Measurements from ENCODE around the gene HCLS1.
A peak's percentile ranks its signal among the peaks of the same experiment; 100 is the strongest.
"Not testable (repeated sequence)": the region's sequence is repeated elsewhere in the genome, so short reads cannot be mapped to it uniquely, and the experiment has no call there.

HCLS1 gene

GRCh38 chr3:121660356-121661171 is at the start of gene HCLS1:
TSS of gene HCLS1 (minus strand) at chr3:121660903. CDS start at chr3:121658347, 2,556 bp downstream.
- peak; percentile 55 for DNase-seq (ENCODE audit: low read depth)

- DNase-seq (ENCODE audit: low read depth): no peak
Measured at GRCh38 chr3:121710347-121710746, 49.6 kb upstream of the HCLS1 start.

DNA sequence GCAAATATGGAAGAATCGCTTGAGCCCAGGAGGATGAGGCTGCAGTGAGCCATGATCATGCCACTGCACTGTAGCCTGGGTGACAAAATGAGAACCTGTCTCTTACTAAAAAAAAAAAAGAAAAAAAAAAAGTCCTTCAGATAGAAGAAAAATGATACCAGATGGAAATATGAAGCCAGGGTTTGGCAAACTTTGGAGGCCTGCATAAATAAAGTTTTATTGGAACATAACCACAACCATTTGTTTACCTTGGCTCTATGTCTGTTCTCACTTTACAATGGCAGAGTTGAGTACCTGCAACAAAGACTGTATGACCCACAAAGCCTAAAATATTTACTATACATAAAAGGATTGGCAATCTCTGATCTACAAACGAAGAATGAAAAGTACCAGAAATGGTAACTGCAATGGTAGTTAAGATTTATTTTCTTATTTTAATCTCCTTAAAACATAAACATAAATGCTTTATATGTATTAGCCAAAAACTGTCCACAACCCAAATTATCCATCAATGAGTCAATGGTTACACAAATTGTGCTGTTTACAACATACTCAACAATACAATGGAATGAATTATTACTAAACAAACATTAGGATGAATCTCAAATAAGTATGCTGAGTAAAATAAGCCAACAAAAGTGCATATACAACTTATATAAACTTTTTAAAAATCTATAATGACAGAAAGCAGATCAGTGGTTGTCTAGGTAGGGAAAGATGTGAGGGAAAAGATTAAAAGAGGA is 47.0 kb upstream of the HCLS1 start:
- DNase-seq (ENCODE audit: low read depth): no peak

- DNase-seq (ENCODE audit: low read depth): no peak
Measured at GRCh38 chr3:121705541-121705940, 44.8 kb upstream of the HCLS1 start.

GRCh38 chr3:121703973-121704372 is 43.3 kb upstream of the HCLS1 start:
- DNase-seq (ENCODE audit: low read depth): no peak

DNA sequence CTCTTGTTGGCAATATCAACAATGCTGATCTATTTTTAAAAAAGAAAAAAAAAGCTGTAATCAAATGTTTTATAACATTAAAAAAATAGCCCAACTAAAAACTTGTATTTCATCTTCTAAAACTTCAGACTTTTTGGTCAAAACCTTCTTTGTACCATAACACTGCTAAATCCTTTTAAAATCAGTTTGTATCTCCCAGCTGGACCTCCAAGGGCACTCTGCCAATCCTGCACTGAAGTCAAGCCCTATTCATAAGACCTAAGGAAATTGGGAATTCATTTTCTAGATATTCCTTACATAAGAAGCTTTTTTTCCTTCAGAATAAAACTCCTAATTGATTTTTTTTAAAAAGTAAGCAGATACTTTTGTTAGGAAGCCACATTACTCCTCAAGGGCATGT is 38.2 kb upstream of the HCLS1 start:
- DNase-seq (ENCODE audit: low read depth): no peak

GRCh38 chr3:121698476-121698875 is 37.8 kb upstream of the HCLS1 start:
- DNase-seq (ENCODE audit: low read depth): no peak

DNA sequence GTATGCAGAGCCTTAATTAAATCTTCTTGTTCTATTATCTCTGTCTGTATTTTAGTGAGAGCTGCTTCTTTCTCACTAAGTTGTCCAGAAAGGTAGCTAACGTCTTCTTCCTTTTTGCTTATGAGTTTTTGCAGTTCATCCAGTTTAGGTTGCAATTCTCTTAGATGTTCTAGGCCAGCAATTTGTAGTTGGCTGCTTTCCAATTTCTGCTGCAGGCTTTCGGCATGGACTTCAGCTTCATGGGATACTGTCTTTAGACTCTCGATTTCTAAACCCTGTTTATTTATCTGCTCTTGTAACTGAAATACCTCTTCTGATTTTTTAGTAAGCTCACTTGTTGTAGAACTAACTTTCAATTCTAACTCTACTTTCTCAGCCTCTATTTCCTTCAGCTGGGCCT is 35.5 kb upstream of the HCLS1 start:
- DNase-seq (ENCODE audit: low read depth): no peak

DNA sequence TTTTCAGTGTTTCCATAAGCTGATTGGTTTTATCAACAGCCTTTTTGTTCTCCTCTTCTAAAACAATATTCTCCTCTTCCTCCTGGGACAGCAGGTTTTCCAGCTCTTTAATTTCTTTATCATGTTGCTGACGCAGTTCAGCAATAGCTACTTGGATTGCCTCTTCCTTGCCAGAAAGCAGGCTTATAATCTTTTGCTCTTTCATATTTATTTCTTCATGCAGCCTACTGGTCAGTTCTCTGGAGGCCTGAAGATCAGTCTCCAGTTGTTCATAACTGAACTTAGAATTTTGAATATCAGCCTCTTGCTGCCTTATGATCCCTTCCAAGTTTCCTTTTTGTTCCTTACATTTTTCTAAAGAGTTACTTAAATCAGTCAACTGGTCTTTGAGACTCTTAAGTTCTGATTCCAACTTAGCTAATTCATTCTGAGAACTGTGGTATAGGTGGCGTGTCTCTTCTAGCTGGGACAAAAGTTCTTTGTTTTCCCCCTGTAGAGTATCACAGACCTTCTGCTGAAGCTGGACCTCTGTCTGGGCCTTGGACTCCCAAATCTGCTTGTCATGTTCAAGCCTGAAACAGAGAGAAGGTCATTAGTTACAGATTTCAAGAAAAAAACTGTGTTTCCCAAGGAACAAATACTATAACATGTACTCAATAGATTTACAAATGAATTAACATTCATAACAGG is 31.5 kb upstream of the HCLS1 start:
- DNase-seq (ENCODE audit: low read depth): no peak

DNA sequence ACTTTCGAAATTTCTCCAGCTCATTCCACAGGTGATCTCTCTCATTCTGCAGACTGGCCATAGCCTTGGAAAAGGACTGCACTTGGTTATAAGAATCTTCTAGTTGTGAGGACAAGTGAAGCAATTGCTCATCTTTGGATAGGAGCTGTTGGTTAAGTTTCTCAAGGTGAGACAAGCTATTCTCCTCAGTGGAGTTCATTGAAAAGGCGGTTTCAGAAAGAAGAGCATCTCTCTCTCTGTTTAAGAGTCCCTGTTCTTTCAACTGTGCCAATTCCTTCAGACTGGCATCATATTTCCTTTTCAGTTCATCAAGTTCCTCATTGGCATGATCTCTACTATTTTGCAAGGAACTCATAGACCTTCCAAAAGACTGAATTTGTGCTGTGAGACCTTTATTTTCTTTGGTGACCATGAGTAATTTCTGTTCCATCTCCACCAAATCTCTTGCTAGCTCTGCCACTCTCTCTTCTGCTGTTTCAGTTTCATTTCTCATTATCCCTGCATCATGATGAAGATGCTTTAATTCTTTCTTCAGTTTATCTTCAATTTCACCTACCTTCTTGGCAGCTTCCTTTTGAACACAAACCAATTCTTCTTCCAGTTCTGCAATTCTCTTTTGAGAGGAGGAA is 30.2 kb upstream of the HCLS1 start:
- DNase-seq (ENCODE audit: low read depth): no peak

DNA sequence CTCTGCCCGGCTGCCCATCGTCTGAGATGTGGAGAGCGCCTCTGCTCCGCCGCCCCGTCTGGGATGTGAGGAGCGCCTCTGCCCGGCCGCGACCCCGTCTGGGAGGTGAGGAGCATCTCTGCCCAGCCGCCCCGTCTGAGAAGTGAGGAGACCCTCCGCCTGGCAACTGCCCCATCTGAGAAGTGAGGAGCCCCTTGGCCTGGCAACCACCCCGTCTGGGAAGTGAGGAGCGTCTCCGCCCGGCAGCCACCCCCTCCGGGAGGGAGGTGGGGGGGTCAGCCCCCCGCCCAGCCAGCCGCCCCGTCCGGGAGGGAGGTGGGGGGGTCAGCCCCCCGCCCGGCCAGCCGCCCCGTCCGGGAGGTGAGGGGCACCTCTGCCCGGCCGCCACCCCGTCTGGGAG is 28.0 kb upstream of the HCLS1 start:
- not testable (repeated sequence) for DNase-seq (ENCODE audit: low read depth)

- DNase-seq (ENCODE audit: low read depth): no peak
Measured at GRCh38 chr3:121681792-121682191, 21.1 kb upstream of the HCLS1 start.

DNA sequence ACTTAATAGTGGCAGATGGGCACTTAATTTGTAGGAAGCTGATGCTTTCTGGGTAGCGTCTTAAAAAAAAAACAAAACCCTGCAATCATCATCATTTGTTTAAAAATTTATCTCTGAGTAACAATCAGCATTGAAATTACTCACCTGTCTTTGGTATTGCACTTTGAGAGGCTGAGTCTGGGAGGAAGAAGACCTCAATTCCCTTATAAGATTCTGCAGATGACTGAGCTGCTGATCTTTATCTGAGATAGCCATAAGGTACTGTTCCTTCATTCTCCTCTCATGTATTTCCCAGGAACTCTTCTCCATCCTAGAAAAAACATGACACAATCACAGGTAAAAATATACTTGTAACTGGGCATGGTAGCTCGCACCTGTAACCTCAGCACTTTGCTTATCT is 16.4 kb upstream of the HCLS1 start:
- DNase-seq (ENCODE audit: low read depth): no peak

- no peak for DNase-seq (ENCODE audit: low read depth)
Measured at GRCh38 chr3:121670676-121671075, 10.0 kb upstream of the HCLS1 start.

- DNase-seq (ENCODE audit: low read depth): no peak
Measured at GRCh38 chr3:121667333-121667732, 6.6 kb upstream of the HCLS1 start.

GRCh38 chr3:121665488-121665887 is 4.8 kb upstream of the HCLS1 start:
- DNase-seq (ENCODE audit: low read depth): no peak

GRCh38 chr3:121663171-121663847 is 2.6 kb upstream of the HCLS1 start:
- no peak for DNase-seq (ENCODE audit: low read depth)

- no peak for DNase-seq (ENCODE audit: low read depth)
Measured at GRCh38 chr3:121662742-121663141, 2.0 kb upstream of the HCLS1 start.

DNA sequence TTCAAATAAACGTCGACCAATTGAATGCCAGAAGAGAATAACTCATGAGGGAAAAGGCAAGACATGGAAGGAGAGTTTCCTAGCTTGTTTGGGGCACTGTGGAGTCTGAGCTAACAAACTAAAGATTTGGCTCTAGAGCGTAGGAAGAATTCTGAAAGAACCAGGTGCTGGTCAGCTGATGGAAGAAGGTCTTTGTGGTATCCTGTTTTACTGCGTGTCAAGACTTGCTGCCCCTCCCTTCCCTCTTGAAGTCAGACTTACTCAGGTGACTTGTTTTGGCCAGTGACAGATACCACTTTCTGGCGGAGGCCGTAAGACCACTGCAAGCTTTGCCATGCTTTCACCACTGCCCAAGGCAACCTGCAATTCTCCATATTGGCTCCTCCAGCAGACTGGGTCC is 673 bp upstream of the HCLS1 start:
- no peak for DNase-seq (ENCODE audit: low read depth)

DNA sequence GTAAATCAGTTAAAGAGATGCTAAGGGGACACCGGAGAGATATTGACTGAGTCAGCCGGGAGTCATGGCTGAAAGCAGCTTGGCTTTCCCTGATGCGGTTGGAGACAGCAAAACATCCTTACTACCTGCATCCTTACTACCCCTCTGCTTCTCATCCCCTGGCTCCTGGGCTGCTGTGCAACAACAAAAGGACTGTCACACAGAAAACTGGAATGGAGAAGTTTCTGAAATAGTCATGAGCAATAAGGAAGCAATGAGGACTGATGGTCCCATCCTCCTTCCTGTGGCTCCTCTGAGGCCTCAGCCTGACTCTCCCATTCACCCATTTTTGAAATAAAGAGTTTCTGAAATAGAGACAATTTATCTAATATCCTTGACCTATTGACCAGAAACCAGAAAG is 1.1 kb downstream of the HCLS1 start:
- DNase-seq (ENCODE audit: low read depth): no peak

DNA sequence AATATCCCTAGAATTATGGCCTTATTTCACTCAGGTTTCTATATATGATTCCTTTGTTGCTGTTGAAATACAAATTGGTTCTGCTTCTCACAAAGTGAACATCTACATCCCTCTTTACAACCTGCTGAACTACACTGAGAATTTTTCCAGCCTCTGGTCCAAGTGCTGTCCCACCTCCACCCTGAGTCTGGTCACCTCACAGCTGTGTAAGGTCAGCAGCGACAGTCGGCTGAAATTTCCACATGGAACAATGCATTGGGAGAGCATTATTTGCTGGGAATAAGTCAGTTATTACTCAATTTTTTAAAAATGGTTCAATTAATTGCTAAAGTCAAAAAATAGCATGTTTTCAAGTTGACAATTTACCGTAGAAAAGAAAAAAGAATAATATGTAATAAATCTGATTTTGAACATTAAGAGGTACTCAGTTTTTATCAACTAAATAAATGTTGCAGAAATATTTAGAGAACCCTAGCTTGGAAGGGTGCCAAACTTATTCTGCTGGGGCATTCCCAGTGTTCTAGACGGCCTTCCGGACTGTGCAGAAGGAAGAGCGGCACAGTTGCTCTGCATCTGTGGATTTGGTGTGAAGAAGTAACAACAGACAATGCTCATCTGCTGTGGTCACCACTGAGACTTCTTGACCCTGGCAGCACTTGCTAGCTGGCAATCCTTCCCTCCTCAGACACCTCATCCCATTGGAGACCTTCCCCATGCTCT is 1.8 kb downstream of the HCLS1 start:
- no peak for DNase-seq (ENCODE audit: low read depth)

Data from T-helper 22 cell (primary cell).